PC-3 (cell line): ENCODE results near the gene ANKRD9.

Experiments
- CTCF ChIP-seq: fragments of 300-600 bp; sonication (generic); conservative IDR thresholded peaks from 2 replicates; pipeline ENCODE4 v1.5.1; 2017; ENCODE audit warnings: antibody characterized with exemption, low read depth, mild to moderate bottlenecking, low read length
- EZH2 ChIP-seq: fragments of 300-600 bp; sonication (generic); IDR thresholded peaks from one replicate; pipeline ENCODE4 v1.6.1; 2017; ENCODE audit warnings: antibody characterized with exemption, mild to moderate bottlenecking, low read length; ENCODE audit not compliant: unreplicated experiment

GRCh38 chr14:102525929-102526497 is 16.4 kb upstream of the ANKRD9 start:
- TF ChIP-seq CTCF (no peak), EZH2 (no peak)
